ENCODE measurements around the gene IKBKE. TPM values are rescaled to one million over a fixed set of nuclear protein-coding genes. Genes with fewer than 3 reads are reported as not detected.

Gene IKBKE
- total and polyA plus RNA-seq, 2 of the 8 experiments (the other 6 are each of a cell fraction or from before 2014, with no cell fraction given) = 8.6 to 12.0 TPM

- Histone ChIP-seq H3K23me2 (ENCODE audit: low read depth, low read length) (no peaks in the 10 kb centered on the region; the same call in 1 of the 2 replicates), H3K9ac (replicated peaks in 1 of 4; ENCODE audit: extremely low read depth in 1 of 4, low read depth in 3 of 4, low read length in 3 of 4) (no peak overlapping the region), H3K79me2 (ENCODE audit: control insufficient read depth in 1 of 2, insufficient read depth in 2 of 2, low read length in 2 of 2) (no peaks in the 10 kb centered on the region), H3K27ac (ENCODE audit: low read depth, low read length) (no peak overlapping the region), H2BK20ac (ENCODE audit: low read length) (no peak overlapping the region), H3K4me2 (ENCODE audit: insufficient read depth in 1 of 2, low read depth in 2 of 2, low read length in 2 of 2) (no peak overlapping the region), H2AK5ac (ENCODE audit: low read depth, low read length) (no peak overlapping the region), H3K79me1 (ENCODE audit: low read depth, low read length) (no peaks in the 10 kb centered on the region), H3K4me3 (ENCODE audit: extremely low read depth in 1 of 4, insufficient read depth in 2 of 4, low read depth in 3 of 4, low read length in 4 of 4) (no peak overlapping the region), H3K23ac (ENCODE audit: insufficient read length) (no peak overlapping the region), H2BK120ac (replicated peaks; ENCODE audit: low read depth, low read length) (no peak overlapping the region), H3K14ac (ENCODE audit: insufficient read length) (no peak overlapping the region), H3K18ac (ENCODE audit: extremely low read depth, low read length) (no peak overlapping the region), H3K27me3 (replicated peaks in 1 of 4; ENCODE audit: control insufficient read depth in 3 of 4, extremely low read depth in 1 of 4, insufficient read depth in 3 of 4, low read length in 3 of 4) (no peaks in the 10 kb centered on the region), H2AFZ (ENCODE audit: low read length) (no peak overlapping the region), H4K20me1 (replicated peaks in 1 of 2; ENCODE audit: control insufficient read depth in 1 of 2, insufficient read depth in 2 of 2, low read length in 2 of 2) (no peaks in the 10 kb centered on the region), H4K8ac (ENCODE audit: extremely low read depth, insufficient read depth, low read length) (no peak overlapping the region), H3K56ac (replicated peaks; ENCODE audit: insufficient read length, low read depth, low read length) (no peak overlapping the region), H4K91ac (replicated peaks; ENCODE audit: insufficient read length, low read length) (no peak overlapping the region), H2BK12ac (ENCODE audit: low read depth, low read length) (no peak overlapping the region), H3K4ac (replicated peaks; ENCODE audit: insufficient read length, low read depth, low read length) (no peak overlapping the region), H3K9me3 (ENCODE audit: insufficient read depth in 2 of 2, low read depth in 1 of 2, low read length in 1 of 2) (no peaks in the 10 kb centered on the region), H3K4me1 (replicated peaks in 1 of 4; ENCODE audit: control insufficient read depth in 3 of 4, insufficient read depth in 4 of 4, low read length in 3 of 4) (peaks cover 0 to 2% (median under 1%) of the 10 kb centered on the region in 4 experiments; a peak in 3 of 7 replicates), H3K36me3 (ENCODE audit: control insufficient read depth in 2 of 4, insufficient read depth in 4 of 4, low read length in 3 of 4) (no peaks in the 10 kb centered on the region), H2BK5ac (ENCODE audit: low read depth, low read length) (no peak overlapping the region), H2BK15ac (ENCODE audit: low read length) (no peak overlapping the region), H4K5ac (ENCODE audit: insufficient read length, low read depth, low read length) (no peak overlapping the region)
- FAIRE-seq = no peak
- no peak for TF ChIP-seq NANOG (IDR thresholded peaks at IDR 0.05; ENCODE audit: insufficient read depth, low read depth, low read length, poor library complexity, severe bottlenecking)
- TF ChIP-seq CTBP2 (IDR thresholded peaks at IDR 0.05; ENCODE audit: borderline replicate concordance, insufficient read depth, insufficient read length, low read length) = no peak
- TF ChIP-seq RAD21 (IDR thresholded peaks at IDR 0.05 in 1 of 2, conservative IDR thresholded peaks at IDR 0.05 in 1 of 2; ENCODE audit: low read depth in 2 of 2, low read length in 2 of 2) = no peak
- no peak for TF ChIP-seq CBX5 (IDR thresholded peaks at IDR 0.05; ENCODE audit: low read depth, low read length)
- TF ChIP-seq ASH2L (IDR thresholded peaks at IDR 0.05; ENCODE audit: low read length) = no peak
- TF ChIP-seq SIX5 (IDR thresholded peaks at IDR 0.05; ENCODE audit: low read depth, low read length) = no peak
- TF ChIP-seq NRF1 (IDR thresholded peaks at IDR 0.05; ENCODE audit: low read depth, low read length) = no peak
- TF ChIP-seq CHD2 (IDR thresholded peaks at IDR 0.05; ENCODE audit: low read length) = no peak
- no peak for TF ChIP-seq TEAD4 (IDR thresholded peaks at IDR 0.05; ENCODE audit: low read depth, low read length)
- no peak for TF ChIP-seq TCF12 (IDR thresholded peaks at IDR 0.05; ENCODE audit: low read depth, low read length)
- TF ChIP-seq CEBPB (IDR thresholded peaks at IDR 0.05; ENCODE audit: low read depth, low read length) = no peak
- ChIA-PET CTCF (ENCODE audit: partially characterized antibody) (interaction anchor here (0.6 to 18.2 kb wide), 13 partner anchors 13 to 124 kb away, joined by 3 to 298 read pairs (median 4); no protein-coding TSS in a partner anchor), POLR2A (ENCODE audit: partially characterized antibody) (interaction anchor here (0.6 to 1.2 kb wide), 3 partner anchors 12 to 70 kb away, joined by 3 read pairs; partner anchors contain the start of gene IKBKE)
- DNase-seq (ENCODE audit: low read depth in 1 of 2, low spot score in 2 of 2) = no peak
- 88% methylated on average over 8 of the region's 8 CpGs; no CpG with 5 or more reads in 1 of the 2 experiments for WGBS, 2 experiments (ENCODE audit: extremely low coverage in 1 of 2, insufficient coverage in 1 of 2, insufficient read length in 1 of 2, insufficient replicate concordance in 2 of 2, low coverage in 1 of 2, low lambda C conversion rate in 2 of 2, missing lambda C conversion rate in 1 of 2)
These were observed 69.9 kb downstream of the IKBKE start for GRCh38 chr1:206540044-206540780.

All from H1 (cell line).